GM12875 (cell line): Measurements from ENCODE around the gene PRR7.
A peak's percentile ranks its signal among the peaks of the same experiment; 100 is the strongest.
"Not testable (repeated sequence)": the region's sequence is repeated elsewhere in the genome, so short reads cannot be mapped to it uniquely, and the experiment has no call there.

Experiments used
- H3K4me3 ChIP-seq: one replicate; pipeline ENCODE4 v1.5.1; 2011; ENCODE audit warnings: low read depth, low read length, control low read depth
- TF ChIP-seq, protein P1 (sequence below): IDR thresholded peaks from 2 replicates; pipeline ENCODE4 v1.5.1; 2011; ENCODE audit warnings: low read depth, mild to moderate bottlenecking, control low read depth, inconsistent platforms, low read length, moderate library complexity, borderline replicate concordance; ENCODE audit not compliant: insufficient read depth

The PRR7 gene

DNA sequence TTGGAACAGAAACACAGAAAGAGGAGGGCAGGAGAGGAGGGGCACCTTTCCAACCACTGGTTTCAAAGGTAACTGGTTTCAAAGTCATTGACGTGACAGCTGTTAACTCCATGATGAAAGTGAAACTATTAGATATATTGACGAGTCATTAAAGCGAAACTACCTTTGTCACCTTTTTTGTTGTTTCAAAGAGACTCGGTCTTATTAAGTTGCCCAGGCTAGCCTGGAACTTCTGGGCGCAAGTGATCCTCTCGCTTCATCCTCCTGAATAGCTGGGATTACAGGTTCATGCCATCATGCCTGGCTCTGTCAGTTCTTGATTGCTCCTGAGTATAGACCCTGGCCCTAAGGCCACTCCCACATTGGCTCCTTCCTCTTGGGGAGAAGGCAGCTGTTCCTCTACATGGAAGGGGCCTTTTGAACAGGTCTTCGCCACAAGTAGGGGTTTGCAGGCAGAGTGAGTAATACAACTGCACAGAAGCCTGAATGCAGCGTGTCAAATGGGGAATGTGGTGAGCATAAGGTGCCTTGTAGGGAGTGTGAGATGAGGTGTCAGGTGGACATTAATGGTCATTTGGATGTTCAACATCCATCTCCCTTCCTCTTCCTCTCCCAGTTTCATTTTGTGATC lies 33.9 kb upstream of the PRR7 start:
- TF ChIP-seq, protein P1, sequence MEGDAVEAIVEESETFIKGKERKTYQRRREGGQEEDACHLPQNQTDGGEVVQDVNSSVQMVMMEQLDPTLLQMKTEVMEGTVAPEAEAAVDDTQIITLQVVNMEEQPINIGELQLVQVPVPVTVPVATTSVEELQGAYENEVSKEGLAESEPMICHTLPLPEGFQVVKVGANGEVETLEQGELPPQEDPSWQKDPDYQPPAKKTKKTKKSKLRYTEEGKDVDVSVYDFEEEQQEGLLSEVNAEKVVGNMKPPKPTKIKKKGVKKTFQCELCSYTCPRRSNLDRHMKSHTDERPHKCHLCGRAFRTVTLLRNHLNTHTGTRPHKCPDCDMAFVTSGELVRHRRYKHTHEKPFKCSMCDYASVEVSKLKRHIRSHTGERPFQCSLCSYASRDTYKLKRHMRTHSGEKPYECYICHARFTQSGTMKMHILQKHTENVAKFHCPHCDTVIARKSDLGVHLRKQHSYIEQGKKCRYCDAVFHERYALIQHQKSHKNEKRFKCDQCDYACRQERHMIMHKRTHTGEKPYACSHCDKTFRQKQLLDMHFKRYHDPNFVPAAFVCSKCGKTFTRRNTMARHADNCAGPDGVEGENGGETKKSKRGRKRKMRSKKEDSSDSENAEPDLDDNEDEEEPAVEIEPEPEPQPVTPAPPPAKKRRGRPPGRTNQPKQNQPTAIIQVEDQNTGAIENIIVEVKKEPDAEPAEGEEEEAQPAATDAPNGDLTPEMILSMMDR = no peak
- H3K4me3 ChIP-seq = no peak overlapping the region

DNA sequence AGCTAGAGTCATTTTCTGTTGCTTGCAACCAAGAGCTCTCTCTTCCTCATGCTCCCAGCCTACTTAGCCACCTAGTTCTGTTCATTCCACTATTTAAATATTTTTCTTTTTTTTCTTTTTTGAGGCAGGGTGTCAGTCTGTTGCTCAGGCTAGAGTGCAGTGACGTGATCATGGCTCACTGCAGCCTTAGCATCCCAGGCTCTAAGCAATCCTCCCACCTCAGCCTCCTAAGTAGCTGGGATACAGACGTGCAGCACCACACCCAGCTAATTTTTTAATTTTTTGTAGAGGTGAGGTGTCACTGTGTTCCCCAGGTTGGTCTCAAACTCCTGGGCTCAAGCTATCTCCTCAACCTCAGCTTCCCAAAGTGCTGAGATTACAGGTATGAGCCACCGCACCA lies 32.1 kb upstream of the PRR7 start:
- TF ChIP-seq, protein P1 = no peak
- H3K4me3 ChIP-seq = no peak overlapping the region

DNA sequence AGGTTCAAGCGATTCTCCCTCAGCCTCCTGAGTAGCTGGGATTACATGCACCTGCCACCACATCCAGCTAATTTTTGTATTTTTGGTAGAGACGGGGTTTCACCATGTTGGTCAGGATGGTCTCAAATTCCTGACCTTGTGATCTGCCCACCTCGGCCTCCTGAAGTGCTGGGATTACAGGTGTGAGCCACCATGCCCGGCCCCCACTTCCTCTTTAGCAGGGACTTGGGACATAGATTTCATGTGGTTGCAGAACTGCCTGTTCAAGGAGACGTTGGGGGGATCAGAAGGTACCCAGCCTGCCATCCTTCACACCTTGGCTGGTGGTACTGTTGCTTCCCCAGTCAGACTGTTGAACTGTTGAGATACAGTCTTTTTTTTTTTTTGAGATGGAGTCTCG lies 29.5 kb upstream of the PRR7 start:
- not testable (repeated sequence) for H3K4me3 ChIP-seq

DNA sequence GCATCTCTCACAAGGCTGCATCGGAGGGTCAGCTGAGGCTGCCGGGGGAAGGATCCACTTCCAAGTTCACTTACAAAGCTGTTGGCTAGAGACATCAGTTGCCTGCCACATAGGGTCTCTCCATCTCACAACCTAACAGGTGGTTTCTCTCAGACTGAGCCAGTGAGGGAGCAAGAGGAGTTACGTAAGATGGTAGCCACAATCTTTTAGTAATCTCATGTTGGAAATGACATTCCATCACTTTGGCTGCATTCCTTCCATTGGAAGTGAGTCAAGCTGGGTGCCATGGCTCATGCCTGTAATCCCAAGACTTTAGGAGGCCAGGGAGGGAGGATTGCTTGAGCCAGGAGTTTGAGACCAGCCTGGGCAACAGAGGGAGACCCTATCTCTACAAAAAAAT lies 27.6 kb upstream of the PRR7 start:
- no peak overlapping the region for H3K4me3 ChIP-seq
- TF ChIP-seq, protein P1 = no peak

DNA sequence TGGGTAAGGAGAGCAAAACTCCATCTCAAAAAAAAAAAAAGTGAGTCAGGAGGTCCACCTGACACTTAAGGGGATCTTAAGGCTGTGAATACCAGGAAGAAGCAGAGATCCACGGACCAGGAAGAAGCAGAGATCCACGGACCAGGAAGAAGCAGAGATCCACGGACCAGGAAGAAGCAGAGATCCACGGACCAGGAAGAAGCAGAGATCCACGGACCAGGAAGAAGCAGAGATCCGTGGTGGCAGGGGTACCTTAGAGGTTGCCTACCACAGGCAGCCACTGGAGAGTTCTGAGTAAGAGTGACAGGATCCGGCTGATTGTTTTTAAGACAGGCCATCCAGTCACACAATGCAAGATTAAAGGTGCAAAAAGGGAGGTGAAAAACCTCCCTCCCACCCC lies 26.1 kb upstream of the PRR7 start:
- H3K4me3 ChIP-seq = not testable (repeated sequence)

DNA sequence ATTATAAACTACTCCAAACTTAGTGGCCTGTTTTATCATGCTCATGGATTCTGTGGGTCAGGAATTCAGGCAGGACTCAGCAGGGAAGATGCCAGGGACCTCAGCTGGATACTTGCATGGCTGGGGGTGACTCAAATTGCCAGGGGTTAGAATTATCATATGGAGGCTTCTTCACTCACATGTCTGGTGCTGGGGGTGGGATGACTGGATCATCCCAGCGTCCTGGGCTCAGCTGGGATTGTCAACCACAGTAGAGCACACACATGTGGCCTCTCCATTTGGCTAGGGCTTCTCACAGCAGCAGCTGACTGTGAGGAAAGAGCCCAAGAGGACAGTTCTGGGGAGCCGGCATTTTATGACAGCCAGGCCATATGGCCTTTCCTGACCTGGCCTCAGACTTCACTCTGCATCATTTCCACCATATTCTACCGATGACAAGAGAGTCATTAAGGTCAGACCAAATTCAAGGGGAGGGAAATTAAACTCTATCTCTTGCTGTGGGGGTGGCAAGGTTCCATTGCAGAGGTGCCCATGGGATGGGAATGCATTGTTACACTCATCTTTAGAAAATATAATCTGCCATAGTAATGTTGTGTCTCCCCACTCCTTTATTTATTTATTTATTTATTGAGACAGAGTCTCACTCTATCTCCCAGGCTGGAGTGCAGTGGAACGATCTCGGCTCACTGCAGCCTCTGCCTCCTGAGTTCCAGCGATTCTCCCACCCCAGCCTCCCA lies 25.4 kb upstream of the PRR7 start:
- H3K4me3 ChIP-seq = no peak overlapping the region
- TF ChIP-seq, protein P1 = no peak

DNA sequence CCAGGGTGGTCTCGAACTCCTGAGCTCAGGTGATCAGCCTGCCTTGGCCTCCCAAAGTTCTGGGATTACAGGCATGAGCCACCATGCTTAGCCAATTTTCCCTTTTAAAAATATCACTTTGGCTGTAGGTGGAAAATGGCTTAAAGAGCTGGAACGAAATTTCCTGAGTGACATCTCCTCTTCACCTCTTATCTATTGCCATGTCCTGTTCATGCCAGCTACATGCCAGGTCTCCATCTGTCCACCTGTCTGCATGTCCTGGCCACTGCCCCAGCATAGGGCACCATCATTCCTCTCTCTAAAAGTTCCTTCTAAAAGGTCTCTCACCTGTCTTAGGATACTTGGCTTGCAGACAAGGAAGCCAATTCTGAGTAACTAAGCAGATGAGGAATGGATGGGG lies 22.9 kb upstream of the PRR7 start:
- no peak overlapping the region for H3K4me3 ChIP-seq
- TF ChIP-seq, protein P1 = no peak

DNA sequence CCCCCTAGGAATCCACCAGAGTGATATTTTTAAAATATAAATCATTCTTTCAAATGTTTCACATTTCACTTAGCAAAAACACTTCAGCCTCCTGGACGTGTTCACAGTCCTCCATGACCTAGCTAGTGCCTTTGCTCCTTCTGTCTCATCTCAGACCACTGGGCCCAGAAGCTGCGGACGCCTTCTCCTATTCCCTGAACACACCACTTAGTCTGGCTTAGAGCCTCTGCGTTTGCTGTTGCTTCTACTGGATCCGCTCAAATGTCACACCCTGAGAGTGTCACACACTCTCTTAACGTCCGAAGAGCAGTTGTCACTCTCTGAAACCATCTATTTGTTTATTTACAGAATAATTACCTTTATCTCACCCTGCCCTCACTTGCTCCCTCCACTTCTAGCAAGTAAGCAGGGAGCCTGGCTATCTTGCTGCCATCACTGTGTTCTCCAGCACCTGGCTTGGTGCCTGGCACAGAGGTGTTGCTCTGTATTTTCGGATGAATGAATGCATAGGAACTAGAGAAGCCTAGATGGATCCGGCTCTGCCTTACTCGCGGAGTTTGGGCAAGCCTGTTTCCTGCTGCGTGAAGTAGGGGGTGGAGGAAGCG lies 21.3 kb upstream of the PRR7 start:
- H3K4me3 ChIP-seq = peak overlapping the region; percentile 64
- TF ChIP-seq, protein P1 = no peak
